Lower leg skin (tissue), 3 donors: Measurements from ENCODE around the gene LRGUK.

Source experiments
- CTCF ChIP-seq, 3 donors: fragments of 450-650 bp; IDR thresholded peaks; one replicate each; pipeline ENCODE4 v1.5.1; 2016; ENCODE audit warnings: antibody characterized with exemption in 3 of 3, mild to moderate bottlenecking in 3 of 3, moderate library complexity in 2 of 3
- POLR2A ChIP-seq, 2 donors: fragments of 450-650 bp; IDR thresholded peaks; one replicate each; pipeline ENCODE4 v1.6.1; 2016 to 2017; ENCODE audit warnings: antibody characterized with exemption in 2 of 2, mild to moderate bottlenecking in 1 of 2, moderate library complexity in 1 of 2

- TF ChIP-seq CTCF (IDR thresholded peaks at IDR 0.05): no peak
- TF ChIP-seq POLR2A (IDR thresholded peaks at IDR 0.05): no peak
Observed at GRCh38 chr7:134312717-134313116, 185.6 kb downstream of the LRGUK start.
